ENCODE measurements around the gene BAIAP3. TPM values are rescaled to one million over a fixed set of nuclear protein-coding genes. Genes with fewer than 3 reads are reported as not detected.

Gene BAIAP3
- polyA plus RNA-seq, 1 experiment, result 0.33 TPM

DNA sequence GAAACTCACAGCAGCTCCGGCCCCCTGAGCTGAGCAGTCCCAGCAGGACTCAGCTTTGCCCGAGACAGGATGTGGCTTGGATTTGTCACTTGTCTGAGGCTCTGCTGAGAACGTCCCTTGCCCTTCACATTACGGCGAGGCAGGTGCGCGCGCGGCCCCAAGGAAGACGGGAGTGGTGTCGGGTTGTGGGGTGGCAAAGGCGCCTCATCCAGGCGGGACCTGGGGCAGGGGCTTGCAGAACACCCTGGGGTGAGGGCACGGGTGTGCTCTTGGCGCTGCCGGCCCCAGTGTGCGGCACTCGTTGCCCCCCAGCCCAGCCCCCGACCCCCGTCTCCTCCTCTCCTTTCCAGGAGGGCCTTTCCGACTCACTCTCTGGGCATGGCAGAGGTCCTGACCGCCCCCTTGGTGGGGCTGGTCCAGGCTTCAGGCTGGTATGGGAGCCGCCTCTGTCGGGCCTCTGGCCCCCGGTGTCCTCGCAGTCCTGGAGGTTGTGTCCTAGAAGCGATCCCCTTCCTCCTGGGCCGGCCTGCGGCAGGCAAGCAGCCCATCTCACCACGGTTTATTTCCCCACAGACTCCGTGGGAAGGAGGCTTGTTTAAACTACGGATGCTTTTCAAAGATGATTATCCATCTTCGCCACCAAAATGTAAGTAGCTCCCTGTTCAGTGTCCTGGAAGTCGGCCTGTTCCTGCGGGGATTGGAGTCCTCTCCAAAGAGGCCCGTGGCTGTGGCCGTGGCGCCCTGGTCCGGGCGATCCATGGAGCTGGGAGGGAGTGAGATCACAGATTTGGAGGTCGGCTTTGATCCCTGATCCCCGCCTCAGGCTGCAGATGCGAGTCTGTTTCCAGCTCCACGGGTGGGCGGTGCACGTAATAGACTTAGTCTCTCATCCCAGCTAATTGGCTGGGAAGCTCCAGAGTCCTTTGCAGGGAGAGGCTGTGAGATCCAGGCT, 18.1 kb upstream of the BAIAP3 start:
- Histone ChIP-seq H3K4me3 (ENCODE audit: low read depth, low read length) (no peak overlapping the region), H3K27me3 (ENCODE audit: control insufficient read depth, insufficient read depth, low read length) (no peaks in the 10 kb centered on the region), H3K36me3 (ENCODE audit: control insufficient read depth, insufficient read depth, low read length) (peaks cover 51% of the 10 kb centered on the region)
- TF ChIP-seq, protein P1, sequence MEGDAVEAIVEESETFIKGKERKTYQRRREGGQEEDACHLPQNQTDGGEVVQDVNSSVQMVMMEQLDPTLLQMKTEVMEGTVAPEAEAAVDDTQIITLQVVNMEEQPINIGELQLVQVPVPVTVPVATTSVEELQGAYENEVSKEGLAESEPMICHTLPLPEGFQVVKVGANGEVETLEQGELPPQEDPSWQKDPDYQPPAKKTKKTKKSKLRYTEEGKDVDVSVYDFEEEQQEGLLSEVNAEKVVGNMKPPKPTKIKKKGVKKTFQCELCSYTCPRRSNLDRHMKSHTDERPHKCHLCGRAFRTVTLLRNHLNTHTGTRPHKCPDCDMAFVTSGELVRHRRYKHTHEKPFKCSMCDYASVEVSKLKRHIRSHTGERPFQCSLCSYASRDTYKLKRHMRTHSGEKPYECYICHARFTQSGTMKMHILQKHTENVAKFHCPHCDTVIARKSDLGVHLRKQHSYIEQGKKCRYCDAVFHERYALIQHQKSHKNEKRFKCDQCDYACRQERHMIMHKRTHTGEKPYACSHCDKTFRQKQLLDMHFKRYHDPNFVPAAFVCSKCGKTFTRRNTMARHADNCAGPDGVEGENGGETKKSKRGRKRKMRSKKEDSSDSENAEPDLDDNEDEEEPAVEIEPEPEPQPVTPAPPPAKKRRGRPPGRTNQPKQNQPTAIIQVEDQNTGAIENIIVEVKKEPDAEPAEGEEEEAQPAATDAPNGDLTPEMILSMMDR (IDR thresholded peaks at IDR 0.05; ENCODE audit: insufficient read depth, low read depth, low read length), result no peak
- ChIA-PET POLR2A (no interaction called here), CTCF (interaction anchor here (1.1 kb wide), 1 partner anchor 11 kb away, joined by 3 read pairs; no protein-coding TSS in a partner anchor)
- no peak for DNase-seq (ENCODE audit: low read depth)

DNA sequence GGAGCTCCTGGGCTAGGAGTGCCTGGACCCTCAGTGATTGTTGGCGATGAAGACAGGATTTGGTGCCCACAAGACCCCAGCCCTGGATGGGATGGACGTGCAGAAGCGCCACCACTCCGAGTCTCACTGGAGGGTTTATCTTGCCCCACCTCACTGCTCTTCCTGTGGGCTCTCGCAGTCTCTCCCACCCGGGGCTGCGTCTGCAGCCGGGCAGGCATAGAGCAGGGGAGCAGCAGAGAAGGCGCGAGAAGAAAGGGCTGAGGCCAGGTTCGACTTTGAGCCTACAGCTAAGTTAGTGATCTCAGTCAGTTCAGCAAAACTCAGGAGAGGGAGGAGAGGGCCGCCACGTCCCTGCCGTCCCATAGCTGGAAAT, 17.4 kb upstream of the BAIAP3 start:
- Histone ChIP-seq H3K27me3 (ENCODE audit: control insufficient read depth, insufficient read depth, low read length) (no peaks in the 10 kb centered on the region), H3K36me3 (ENCODE audit: control insufficient read depth, insufficient read depth, low read length) (peaks cover 56% of the 10 kb centered on the region), H3K4me3 (ENCODE audit: low read depth, low read length) (no peak overlapping the region)
- DNase-seq (ENCODE audit: low read depth), result no peak
- TF ChIP-seq, protein P1 (IDR thresholded peaks at IDR 0.05; ENCODE audit: insufficient read depth, low read depth, low read length), result no peak
- POLR2A ChIA-PET, result no interaction called here
- CTCF ChIA-PET, result interaction anchor here (0.8 to 1.1 kb wide), 2 partner anchors 11 to 15 kb away, joined by 3 read pairs; no protein-coding TSS in a partner anchor

DNA sequence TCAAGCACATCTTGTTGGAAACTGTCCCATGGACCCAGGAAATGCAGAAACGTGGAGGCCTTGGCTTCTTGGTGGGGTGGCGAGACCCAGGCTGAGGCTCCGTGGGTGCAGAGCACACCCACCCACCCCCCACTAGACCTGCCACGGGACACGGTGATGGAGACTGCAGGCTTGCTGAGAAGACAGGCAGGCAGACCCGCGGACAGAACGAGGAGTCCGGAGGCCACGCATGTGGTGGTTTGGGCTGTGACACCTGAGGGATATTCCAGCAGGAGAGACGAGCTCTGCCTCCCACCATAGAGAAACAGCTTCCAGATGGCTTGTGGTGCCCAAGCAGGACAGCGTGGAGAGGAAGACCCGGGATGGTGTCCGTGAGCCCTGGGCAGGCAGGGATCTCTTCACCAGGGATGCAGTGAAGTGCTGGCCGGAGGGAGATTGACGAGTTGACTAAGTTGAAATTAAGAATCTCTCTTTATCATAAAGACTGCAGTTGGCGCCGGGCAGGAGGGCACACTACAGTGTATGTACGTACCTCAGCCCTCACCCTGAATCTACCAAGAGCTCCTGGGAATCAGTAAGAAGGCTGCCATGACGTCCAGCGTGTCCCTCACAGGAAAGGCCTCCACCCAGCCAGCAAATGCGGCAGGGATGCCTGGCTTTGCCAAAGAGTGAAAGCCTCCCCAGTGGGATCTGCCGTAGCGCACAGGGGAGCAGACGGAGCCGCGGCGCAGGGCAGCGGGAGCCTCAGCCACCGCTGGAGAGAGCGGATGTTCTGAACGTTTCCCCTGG, 15.8 kb upstream of the BAIAP3 start:
- no peak for DNase-seq (ENCODE audit: low read depth)
- ChIA-PET CTCF (no interaction called here), POLR2A (no interaction called here)
- TF ChIP-seq, protein P1 (IDR thresholded peaks at IDR 0.05; ENCODE audit: insufficient read depth, low read depth, low read length), result no peak
- peaks cover 58% of the 10 kb centered on the region for H3K36me3 ChIP-seq (ENCODE audit: control insufficient read depth, insufficient read depth, low read length)
- no peak overlapping the region for H3K4me3 ChIP-seq (ENCODE audit: low read depth, low read length)
- no peaks in the 10 kb centered on the region for H3K27me3 ChIP-seq (ENCODE audit: control insufficient read depth, insufficient read depth, low read length)

DNA sequence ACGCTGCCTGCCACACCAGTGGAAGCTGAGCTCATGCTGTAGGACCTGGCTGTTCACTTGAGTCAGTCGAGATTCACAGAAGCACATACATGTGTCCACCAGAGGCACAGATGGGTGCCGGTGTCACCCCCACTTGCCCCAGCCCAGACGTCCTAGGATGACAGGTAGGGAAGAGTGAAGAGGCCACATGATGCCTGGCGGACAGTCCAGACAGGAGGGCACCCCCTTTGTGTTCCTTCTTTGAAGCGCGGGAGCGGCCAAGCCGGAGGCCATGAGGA, 15.2 kb upstream of the BAIAP3 start:
- Histone ChIP-seq H3K36me3 (ENCODE audit: control insufficient read depth, insufficient read depth, low read length) (peaks cover 56% of the 10 kb centered on the region), H3K27me3 (ENCODE audit: control insufficient read depth, insufficient read depth, low read length) (no peaks in the 10 kb centered on the region), H3K4me3 (ENCODE audit: low read depth, low read length) (no peak overlapping the region)
- no peak for DNase-seq (ENCODE audit: low read depth)
- ChIA-PET CTCF (no interaction called here), POLR2A (no interaction called here)
- TF ChIP-seq, protein P1 (IDR thresholded peaks at IDR 0.05; ENCODE audit: insufficient read depth, low read depth, low read length), result no peak

DNA sequence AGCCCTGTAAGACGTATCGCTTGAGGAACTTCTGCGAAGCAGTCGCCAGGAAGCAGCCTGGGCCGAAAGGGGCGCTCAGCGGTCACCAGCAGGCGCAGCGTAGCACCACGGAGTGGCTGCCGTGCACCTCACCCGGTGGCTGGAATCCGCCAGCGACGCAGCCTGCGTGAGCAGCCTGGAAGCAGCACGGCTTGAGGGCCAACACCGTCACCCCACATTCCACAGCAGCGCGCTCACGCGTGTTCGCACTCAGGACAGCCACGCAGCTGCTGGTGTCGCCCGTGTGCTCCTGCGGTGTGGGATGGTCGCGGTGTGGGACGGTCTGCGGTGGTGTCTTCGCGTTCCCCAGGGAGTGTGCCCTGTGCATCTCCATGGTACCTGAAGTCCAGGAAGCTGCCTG, 14.4 kb upstream of the BAIAP3 start:
- DNase-seq (ENCODE audit: low read depth), result no peak
- ChIA-PET POLR2A (no interaction called here), CTCF (no interaction called here)
- Histone ChIP-seq H3K4me3 (ENCODE audit: low read depth, low read length) (no peak overlapping the region), H3K27me3 (ENCODE audit: control insufficient read depth, insufficient read depth, low read length) (no peaks in the 10 kb centered on the region), H3K36me3 (ENCODE audit: control insufficient read depth, insufficient read depth, low read length) (peaks cover 57% of the 10 kb centered on the region)
- TF ChIP-seq, protein P1 (IDR thresholded peaks at IDR 0.05; ENCODE audit: insufficient read depth, low read depth, low read length), result no peak
